K562 (cell line): ENCODE measurements around the gene BNIP5. TPM values are rescaled to one million over a fixed set of nuclear protein-coding genes. Genes with fewer than 3 reads are reported as not detected.

Experiments used
- BACH1 ChIP-seq: fragments of 200-800 bp; sonication (Bioruptor generic); IDR thresholded peaks from 2 replicates; pipeline ENCODE4 v1.6.1; 2016; ENCODE audit warnings: missing genetic modification characterization, missing compliant biosample characterization
- ELF2 ChIP-seq: fragments of 250-450 bp; sonication (Bioruptor Pico); IDR thresholded peaks from 2 replicates; pipeline ENCODE4 v1.5.0; 2021; ENCODE audit warnings: mild to moderate bottlenecking
- ESRRB ChIP-seq: fragments of 250-450 bp; sonication (Bioruptor Pico); IDR thresholded peaks from 2 replicates; pipeline ENCODE4 v1.5.0; 2020; ENCODE audit warnings: mild to moderate bottlenecking, moderate library complexity, borderline replicate concordance
- FOXK1 ChIP-seq: sonication (generic); formaldehyde crosslinking; IDR thresholded peaks from 2 replicates; pipeline ENCODE4 v1.8.0; 2022; ENCODE audit warnings: missing genetic modification reagents, mild to moderate bottlenecking, borderline replicate concordance
- GABPA ChIP-seq: fragments of 200-800 bp; sonication (Bioruptor generic); conservative IDR thresholded peaks from 2 replicates; pipeline ENCODE4 v1.6.1; 2016; ENCODE audit warnings: low read depth, missing genetic modification characterization, missing compliant biosample characterization
- KLF13 ChIP-seq: fragments of 450-650 bp; IDR thresholded peaks from 2 replicates; pipeline ENCODE4 v1.6.1; 2016; ENCODE audit warnings: missing genetic modification characterization, low read depth, mild to moderate bottlenecking, missing compliant biosample characterization, moderate library complexity, borderline replicate concordance
- MAZ ChIP-seq, 2 experiments: fragments of 450-650 bp in 1 of 2; sonication (generic) in 1 of 2; formaldehyde crosslinking; IDR thresholded peaks in 1 of 2; conservative IDR thresholded peaks in 1 of 2; 2 replicates each; pipeline versions ENCODE4 v1.4.0 to v1.5.0; 2020; ENCODE audit warnings: mild to moderate bottlenecking in 1 of 2, missing genetic modification reagents in 1 of 2
- NFE2 ChIP-seq: IDR thresholded peaks from 2 replicates; pipeline ENCODE4 v1.6.1; 2014; ENCODE audit warnings: antibody characterized with exemption, low read depth
- SLC30A9 ChIP-seq: fragments of 250-450 bp; sonication (Bioruptor Pico); IDR thresholded peaks from 2 replicates; pipeline ENCODE4 v1.8.0; 2022; ENCODE audit warnings: mild to moderate bottlenecking, moderate library complexity
- SOX6 ChIP-seq: fragments of 450-650 bp; IDR thresholded peaks from 2 replicates; pipeline ENCODE4 v1.6.1; 2014; ENCODE audit warnings: mild to moderate bottlenecking
- TCF3 ChIP-seq: sonication (generic); formaldehyde crosslinking; IDR thresholded peaks from 2 replicates; pipeline ENCODE4 v1.4.0; 2020; ENCODE audit warnings: mild to moderate bottlenecking, missing genetic modification reagents
- THRAP3 ChIP-seq: fragments of 450-650 bp; IDR thresholded peaks from 2 replicates; pipeline ENCODE4 v1.6.1; 2016; ENCODE audit warnings: mild to moderate bottlenecking, inconsistent platforms, borderline replicate concordance
- polyA plus RNA-seq, 8 experiments: library from polyadenylated mRNA; depleted of rRNA in 4 of 8; stranded (reverse) in 5 of 8; unstranded in 3 of 8; fragments of >200 nt; fragmentation: Nextera tagmentation in 2 of 8; fragmentation: Illumina TruSeq in 1 of 8; extraction: Ambion mirVana in 2 of 8; extraction: Trizol in 1 of 8; gene quantifications; 2 replicates each; pipeline versions ENCODE4 v1.2.1 to v1.2.3, GENCODE V29; 2011 to 2014; ENCODE audit warnings: inconsistent platforms in 1 of 8, missing spikeins in 1 of 8
- total RNA-seq, 7 experiments: library from RNA; depleted of rRNA in 6 of 7; stranded (reverse); fragments of >200 nt in 6 of 7; fragmentation: Illumina TruSeq in 2 of 7; extraction: Trizol in 2 of 7; gene quantifications; 2 replicates each; pipeline versions ENCODE4 v1.2.1 to v1.2.3, GENCODE V29; 2011 to 2021; ENCODE audit warnings: low replicate concordance in 1 of 7
- TF ChIP-seq, protein P1 (sequence below): sonication (generic); formaldehyde crosslinking; IDR thresholded peaks from 2 replicates; pipeline ENCODE4 v1.8.0; 2022; ENCODE audit warnings: missing genetic modification reagents, mild to moderate bottlenecking, moderate library complexity, borderline replicate concordance
- TF ChIP-seq, protein P2 (sequence below): fragments of 450-650 bp; formaldehyde crosslinking; IDR thresholded peaks from 2 replicates; pipeline ENCODE4 v1.4.0; 2020; ENCODE audit warnings: mild to moderate bottlenecking, moderate library complexity

The BNIP5 gene
- total and polyA plus RNA-seq, 9 of the 15 experiments (the other 6 are each of a cell fraction or from before 2014, with no cell fraction given) = not detected

DNA sequence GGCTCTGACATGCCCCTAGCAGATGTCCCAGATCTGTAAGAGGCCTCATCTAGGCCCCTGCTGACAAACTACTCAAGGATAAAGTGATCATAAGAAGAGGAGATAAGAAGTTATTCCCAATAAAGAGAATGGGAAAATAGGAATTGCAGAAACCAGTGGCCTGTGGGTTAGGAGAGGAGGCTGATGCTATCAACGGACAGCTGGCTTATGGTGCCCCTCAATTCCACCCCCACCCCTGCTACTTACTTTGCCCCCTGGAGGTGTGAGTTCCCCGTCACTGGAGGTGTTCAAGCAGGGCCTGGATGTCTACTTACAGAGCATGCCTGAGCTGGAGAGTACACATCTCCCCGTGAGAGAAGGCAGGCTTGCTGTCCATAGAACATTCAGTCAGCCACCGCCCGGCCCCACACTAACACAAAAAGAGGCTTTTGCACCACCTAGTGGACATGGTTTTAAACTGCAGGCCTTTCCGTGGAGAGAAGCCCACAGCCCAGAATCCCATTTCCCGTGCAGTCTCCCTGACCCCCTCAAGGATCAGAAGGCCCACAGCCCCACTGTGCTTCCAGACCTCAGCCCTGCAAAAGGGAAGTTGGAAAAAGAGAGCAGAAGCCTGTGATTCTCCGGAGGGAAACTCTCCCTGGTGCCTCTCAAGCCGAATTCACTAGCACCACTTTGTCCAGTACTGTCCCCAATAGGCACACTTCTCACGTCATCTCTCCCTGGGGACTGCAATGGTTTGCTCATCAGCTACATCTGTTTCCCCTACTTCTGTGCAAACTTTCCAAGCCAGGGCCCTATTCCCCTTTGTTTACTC lies 23.8 kb upstream of the BNIP5 start (continued):
- TF ChIP-seq, protein P1, sequence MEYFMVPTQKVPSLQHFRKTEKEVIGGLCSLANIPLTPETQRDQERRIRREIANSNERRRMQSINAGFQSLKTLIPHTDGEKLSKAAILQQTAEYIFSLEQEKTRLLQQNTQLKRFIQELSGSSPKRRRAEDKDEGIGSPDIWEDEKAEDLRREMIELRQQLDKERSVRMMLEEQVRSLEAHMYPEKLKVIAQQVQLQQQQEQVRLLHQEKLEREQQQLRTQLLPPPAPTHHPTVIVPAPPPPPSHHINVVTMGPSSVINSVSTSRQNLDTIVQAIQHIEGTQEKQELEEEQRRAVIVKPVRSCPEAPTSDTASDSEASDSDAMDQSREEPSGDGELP (CRISPR knock-in tag) = peak; percentile 44; the same call in 1 of the 2 replicates
- TF ChIP-seq FOXK1 (CRISPR knock-in tag) = no peak
- TF ChIP-seq ELF2 = no peak
- no peak for TF ChIP-seq SLC30A9 (CRISPR knock-in tag)
- peak; percentile 38 to 43; a peak in 3 of 4 replicates for TF ChIP-seq MAZ (CRISPR knock-in tag; conservative IDR thresholded peaks at IDR 0.05 in 1 of 2, IDR thresholded peaks at IDR 0.05 in 1 of 2)
- TF ChIP-seq KLF13 (tag) = no peak
- TF ChIP-seq NFE2 = no peak
- no peak for TF ChIP-seq TCF3 (CRISPR knock-in tag)
- TF ChIP-seq ESRRB (CRISPR knock-in tag) = no peak
- no peak for TF ChIP-seq THRAP3
- TF ChIP-seq, protein P2, sequence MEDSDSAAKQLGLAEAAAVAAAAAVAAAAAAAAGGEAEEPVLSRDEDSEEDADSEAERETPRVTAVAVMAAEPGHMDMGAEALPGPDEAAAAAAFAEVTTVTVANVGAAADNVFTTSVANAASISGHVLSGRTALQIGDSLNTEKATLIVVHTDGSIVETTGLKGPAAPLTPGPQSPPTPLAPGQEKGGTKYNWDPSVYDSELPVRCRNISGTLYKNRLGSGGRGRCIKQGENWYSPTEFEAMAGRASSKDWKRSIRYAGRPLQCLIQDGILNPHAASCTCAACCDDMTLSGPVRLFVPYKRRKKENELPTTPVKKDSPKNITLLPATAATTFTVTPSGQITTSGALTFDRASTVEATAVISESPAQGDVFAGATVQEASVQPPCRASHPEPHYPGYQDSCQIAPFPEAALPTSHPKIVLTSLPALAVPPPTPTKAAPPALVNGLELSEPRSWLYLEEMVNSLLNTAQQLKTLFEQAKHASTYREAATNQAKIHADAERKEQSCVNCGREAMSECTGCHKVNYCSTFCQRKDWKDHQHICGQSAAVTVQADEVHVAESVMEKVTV (CRISPR knock-in tag) = peak; percentile 85
- TF ChIP-seq BACH1 (tag) = no peak
- TF ChIP-seq GABPA (tag) = no peak
- 0 out of 2 replicates have a peak, but pooled peaks have one; percentile 25 for TF ChIP-seq SOX6
